NT2/D1 (cell line): ENCODE data around the gene CTAGE4.
"Not testable (repeated sequence)": the region's sequence is repeated elsewhere in the genome, so short reads cannot be mapped to it uniquely, and the experiment has no call there.

Experiments used
- YY1 ChIP-seq: IDR thresholded peaks from 2 replicates; pipeline ENCODE4 v1.6.1; 2011; ENCODE audit not compliant: insufficient read length, insufficient read depth
- ZNF274 ChIP-seq: IDR thresholded peaks from 2 replicates; pipeline ENCODE4 v1.6.1; 2011; ENCODE audit warnings: mild to moderate bottlenecking, low read depth, low read length

DNA sequence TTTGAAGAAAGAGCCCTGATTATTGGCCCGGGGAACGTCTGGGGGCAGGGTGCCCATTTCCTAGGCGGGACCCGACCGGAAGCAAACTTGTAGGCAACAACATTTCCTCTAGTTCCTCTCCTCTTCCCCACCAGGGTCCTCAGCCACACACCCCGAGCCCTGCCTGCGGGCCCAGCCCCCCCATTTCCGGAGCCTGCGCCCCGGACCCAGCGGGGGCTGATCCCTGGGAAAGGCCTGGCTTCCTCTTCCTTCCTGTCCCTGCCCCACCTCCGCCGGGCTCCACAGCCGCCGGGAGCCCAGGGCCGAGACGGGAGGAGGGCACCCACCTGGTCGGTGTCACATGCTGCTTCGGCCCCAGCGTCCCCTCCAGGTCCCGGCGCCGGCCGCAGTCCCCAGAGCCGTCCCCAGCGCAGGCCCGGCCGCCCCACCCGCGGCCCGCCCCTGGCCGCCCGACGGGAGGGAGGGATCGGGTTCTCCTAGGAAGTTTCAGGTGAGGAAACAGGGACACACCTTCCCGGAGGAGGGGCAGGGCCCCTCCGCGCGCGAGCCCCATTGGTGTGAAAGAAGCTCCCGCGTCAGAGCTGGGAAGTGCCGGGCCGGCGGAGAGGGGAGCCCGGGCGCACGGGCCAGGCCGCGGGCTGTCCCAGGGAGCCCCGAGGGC, 12.1 kb downstream of the CTAGE4 start, which contains the start of gene ARHGEF35:
- TF ChIP-seq YY1, ZNF274: not testable (repeated sequence)
